MCF 10A (cell line): ENCODE data around the gene LHFPL3. TPM values are rescaled to one million over a fixed set of nuclear protein-coding genes. Genes with fewer than 3 reads are reported as not detected.

Experiments used
- BruUV-seq: library from RNA; stranded (reverse); fragments of 400-500 nt; replicated peaks from 2 replicates; lab custom pipeline; 2021; lab: Mats Ljungman, UMichigan
- CTCF ChIA-PET: fragments of 300-600 bp; sonication (Branson Sonifier 250); formaldehyde crosslinking; extraction: SDS; loops from one replicate; lab custom pipeline; 2021; ENCODE audit warnings: antibody characterized with exemption, inconsistent platforms; lab: Yijun Ruan, JAX
- POLR2A ChIA-PET: fragments of 300-600, 350-650 bp; sonication (Branson Sonifier 250); formaldehyde crosslinking; extraction: SDS; loops from one replicate; lab custom pipeline; 2020; ENCODE audit warnings: antibody characterized with exemption, inconsistent platforms; lab: Yijun Ruan, JAX
- DNase-seq: peaks from one replicate; pipeline ENCODE4 v3.0.0-alpha.2; 2018; ENCODE audit not compliant: unreplicated experiment
- H3K27ac Mint-ChIP-seq: one replicate; pipeline ENCODE4 v1.8.0; 2022; ENCODE audit warnings: mild to moderate bottlenecking, low read depth, mixed read lengths; ENCODE audit not compliant: unreplicated experiment
- H3K27me3 Mint-ChIP-seq: one replicate; pipeline ENCODE4 v1.8.0; 2022; ENCODE audit warnings: mixed read lengths; ENCODE audit not compliant: insufficient read depth, unreplicated experiment
- H3K36me3 Mint-ChIP-seq: one replicate; pipeline ENCODE4 v1.8.0; 2022; ENCODE audit warnings: mild to moderate bottlenecking, moderate library complexity, mixed read lengths; ENCODE audit not compliant: insufficient read depth, unreplicated experiment
- H3K4me1 Mint-ChIP-seq: one replicate; pipeline ENCODE4 v1.8.0; 2022; ENCODE audit warnings: mixed read lengths; ENCODE audit not compliant: insufficient read depth, unreplicated experiment
- H3K4me3 Mint-ChIP-seq: one replicate; pipeline ENCODE4 v1.8.0; 2022; ENCODE audit warnings: mild to moderate bottlenecking, moderate library complexity, mixed read lengths; ENCODE audit not compliant: unreplicated experiment
- H3K9me3 Mint-ChIP-seq: one replicate; pipeline ENCODE4 v1.8.0; 2022; ENCODE audit warnings: mixed read lengths; ENCODE audit not compliant: unreplicated experiment
- CTCF ChIP-seq: fragments of 200-600 bp; IDR thresholded peaks from one replicate; pipeline ENCODE4 v1.8.0; 2022; ENCODE audit warnings: antibody characterized with exemption, mild to moderate bottlenecking; ENCODE audit not compliant: unreplicated experiment
- intact Hi-C: fragments of 100-400 bp; cut with micrococcal nuclease; formaldehyde crosslinking; loops from 2 replicates; pipeline ENCODE4 v1.14.1; 2022
- total RNA-seq: library from RNA; stranded (reverse); gene quantifications from 2 replicates; pipeline ENCODE4 v1.2.3, GENCODE V29; 2022

The LHFPL3 gene
- total RNA-seq, 1 experiment from 2014 or later = not detected

- DNase-seq = no peak
- no peak for TF ChIP-seq CTCF
- H3K27me3 Mint-ChIP-seq = no peaks in the 10 kb centered on the region
- POLR2A ChIA-PET = no interaction called here
- no TSS peak for BruUV-seq
- H3K27ac Mint-ChIP-seq = no peak overlapping the region
- intact Hi-C loops = no loop called here
- H3K9me3 Mint-ChIP-seq = no peaks in the 10 kb centered on the region
- CTCF ChIA-PET = interaction anchor here (1.0 kb wide), 1 partner anchor 10 kb away, joined by 3 read pairs; no protein-coding TSS in a partner anchor
- H3K4me3 Mint-ChIP-seq = no peak overlapping the region
- H3K4me1 Mint-ChIP-seq = no peaks in the 10 kb centered on the region
- H3K36me3 Mint-ChIP-seq = no peaks in the 10 kb centered on the region
Measured at GRCh38 chr7:104933022-104933421, 604.6 kb downstream of the LHFPL3 start.

- no peak for DNase-seq
- no TSS peak for BruUV-seq
- no peak for TF ChIP-seq CTCF
- Mint-ChIP-seq H3K9me3 (no peaks in the 10 kb centered on the region), H3K36me3 (no peaks in the 10 kb centered on the region), H3K4me1 (no peaks in the 10 kb centered on the region), H3K4me3 (no peak overlapping the region), H3K27ac (no peak overlapping the region), H3K27me3 (no peaks in the 10 kb centered on the region)
- POLR2A ChIA-PET = no interaction called here
- CTCF ChIA-PET = interaction anchor here (1.0 kb wide), 1 partner anchor 11 kb away, joined by 3 read pairs; no protein-coding TSS in a partner anchor
- intact Hi-C loops = no loop called here
Measured at GRCh38 chr7:104933521-104933988, 605.2 kb downstream of the LHFPL3 start.

GRCh38 chr7:104934665-104935064 lies 606.3 kb downstream of the LHFPL3 start:
- no TSS peak for BruUV-seq
- no peak for DNase-seq
- Mint-ChIP-seq H3K9me3 (no peaks in the 10 kb centered on the region), H3K4me3 (no peak overlapping the region), H3K4me1 (no peaks in the 10 kb centered on the region), H3K36me3 (no peaks in the 10 kb centered on the region), H3K27ac (no peak overlapping the region), H3K27me3 (no peaks in the 10 kb centered on the region)
- ChIA-PET CTCF (no interaction called here), POLR2A (no interaction called here)
- intact Hi-C loops = no loop called here
- TF ChIP-seq CTCF = no peak

GRCh38 chr7:104935276-104935675 lies 606.9 kb downstream of the LHFPL3 start:
- H3K4me1 Mint-ChIP-seq = no peaks in the 10 kb centered on the region
- H3K9me3 Mint-ChIP-seq = no peaks in the 10 kb centered on the region
- no peaks in the 10 kb centered on the region for H3K36me3 Mint-ChIP-seq
- no TSS peak for BruUV-seq
- TF ChIP-seq CTCF = no peak
- DNase-seq = no peak
- H3K4me3 Mint-ChIP-seq = no peak overlapping the region
- intact Hi-C loops = no loop called here
- no peaks in the 10 kb centered on the region for H3K27me3 Mint-ChIP-seq
- CTCF ChIA-PET = no interaction called here
- POLR2A ChIA-PET = interaction anchor here (0.7 kb wide), 1 partner anchor 11 kb away, joined by 3 read pairs; no protein-coding TSS in a partner anchor
- no peak overlapping the region for H3K27ac Mint-ChIP-seq
